ENCODE results near the gene SHC2.

GRCh38 chr19:387777-388176 is 73.1 kb downstream of the SHC2 start:
- TF ChIP-seq CTCF (IDR thresholded peaks at IDR 0.05; ENCODE audit: poor library complexity) (no peak), EZH2 (IDR thresholded peaks at IDR 0.05; ENCODE audit: borderline replicate concordance) (no peak), EZH2phosphoT487 (IDR thresholded peaks at IDR 0.05; ENCODE audit: low read depth, severe bottlenecking, unreplicated experiment) (no peak)

Data from hepatocyte (in vitro differentiated cells).